ENCODE measurements around the gene C1orf116.

Gene C1orf116

GRCh38 chr1:207059881-207060280, 27.3 kb upstream of the C1orf116 start:
- H3K27me3 ChIP-seq (ENCODE audit: control insufficient read depth, insufficient read depth, low read length) = no peaks in the 10 kb centered on the region
- H3K4me1 ChIP-seq (ENCODE audit: control insufficient read depth, insufficient read depth, low read length) = peaks cover 2% of the 10 kb centered on the region; the same call in 1 of the 2 replicates
- no peak overlapping the region for H3K4me3 ChIP-seq (ENCODE audit: low read length)
- DNase-seq (ENCODE audit: low read depth, low spot score) = no peak
- peaks cover 7% of the 10 kb centered on the region; the same call in 1 of the 2 replicates for H3K36me3 ChIP-seq (ENCODE audit: control insufficient read depth, insufficient read depth, low read length)
- no peak overlapping the region for H3K27ac ChIP-seq (ENCODE audit: low read length)
- no peaks in the 10 kb centered on the region for H3K9me3 ChIP-seq (ENCODE audit: control insufficient read depth, insufficient read depth, low read length)
- WGBS (ENCODE audit: insufficient coverage, insufficient read length) = no CpG with 5 or more reads among the region's 4 CpGs

GRCh38 chr1:207058878-207059867, 26.6 kb upstream of the C1orf116 start:
- WGBS (ENCODE audit: insufficient coverage, insufficient read length) = no CpG with 5 or more reads among the region's 6 CpGs
- Histone ChIP-seq H3K4me1 (ENCODE audit: control insufficient read depth, insufficient read depth, low read length) (peaks cover 2% of the 10 kb centered on the region; the same call in 1 of the 2 replicates), H3K9me3 (ENCODE audit: control insufficient read depth, insufficient read depth, low read length) (no peaks in the 10 kb centered on the region), H3K27me3 (ENCODE audit: control insufficient read depth, insufficient read depth, low read length) (no peaks in the 10 kb centered on the region), H3K36me3 (ENCODE audit: control insufficient read depth, insufficient read depth, low read length) (peaks cover 7% of the 10 kb centered on the region; the same call in 1 of the 2 replicates), H3K4me3 (ENCODE audit: low read length) (no peak overlapping the region), H3K27ac (ENCODE audit: low read length) (no peak overlapping the region)
- DNase-seq (ENCODE audit: low read depth, low spot score) = no peak

GRCh38 chr1:207058252-207058651, 25.7 kb upstream of the C1orf116 start:
- Histone ChIP-seq H3K9me3 (ENCODE audit: control insufficient read depth, insufficient read depth, low read length) (no peaks in the 10 kb centered on the region), H3K27me3 (ENCODE audit: control insufficient read depth, insufficient read depth, low read length) (no peaks in the 10 kb centered on the region), H3K36me3 (ENCODE audit: control insufficient read depth, insufficient read depth, low read length) (peaks cover 5% of the 10 kb centered on the region; the same call in 1 of the 2 replicates), H3K4me1 (ENCODE audit: control insufficient read depth, insufficient read depth, low read length) (peaks cover 2% of the 10 kb centered on the region; the same call in 1 of the 2 replicates), H3K27ac (ENCODE audit: low read length) (no peak overlapping the region), H3K4me3 (ENCODE audit: low read length) (no peak overlapping the region)
- no CpG with 5 or more reads among the region's 4 CpGs for WGBS (ENCODE audit: insufficient coverage, insufficient read length)
- no peak for DNase-seq (ENCODE audit: low read depth, low spot score)

- H3K27me3 ChIP-seq (ENCODE audit: control insufficient read depth, insufficient read depth, low read length) = no peaks in the 10 kb centered on the region
- no peaks in the 10 kb centered on the region; the same call in 1 of the 2 replicates for H3K36me3 ChIP-seq (ENCODE audit: control insufficient read depth, insufficient read depth, low read length)
- no peak overlapping the region for H3K27ac ChIP-seq (ENCODE audit: low read length)
- peaks cover 2% of the 10 kb centered on the region; the same call in 1 of the 2 replicates for H3K4me1 ChIP-seq (ENCODE audit: control insufficient read depth, insufficient read depth, low read length)
- no CpG with 5 or more reads among the region's 6 CpGs for WGBS (ENCODE audit: insufficient coverage, insufficient read length)
- no peaks in the 10 kb centered on the region for H3K9me3 ChIP-seq (ENCODE audit: control insufficient read depth, insufficient read depth, low read length)
- H3K4me3 ChIP-seq (ENCODE audit: low read length) = no peak overlapping the region
- no peak for DNase-seq (ENCODE audit: low read depth, low spot score)
These were observed 24.1 kb upstream of the C1orf116 start for GRCh38 chr1:207056673-207057072.

GRCh38 chr1:207055386-207056001, 22.9 kb upstream of the C1orf116 start:
- no peak overlapping the region for H3K4me3 ChIP-seq (ENCODE audit: low read length)
- H3K27ac ChIP-seq (ENCODE audit: low read length) = no peak overlapping the region
- no CpG with 5 or more reads among the region's 3 CpGs for WGBS (ENCODE audit: insufficient coverage, insufficient read length)
- H3K4me1 ChIP-seq (ENCODE audit: control insufficient read depth, insufficient read depth, low read length) = peaks cover 2% of the 10 kb centered on the region; the same call in 1 of the 2 replicates
- DNase-seq (ENCODE audit: low read depth, low spot score) = no peak
- no peaks in the 10 kb centered on the region for H3K36me3 ChIP-seq (ENCODE audit: control insufficient read depth, insufficient read depth, low read length)
- no peaks in the 10 kb centered on the region for H3K27me3 ChIP-seq (ENCODE audit: control insufficient read depth, insufficient read depth, low read length)
- H3K9me3 ChIP-seq (ENCODE audit: control insufficient read depth, insufficient read depth, low read length) = no peaks in the 10 kb centered on the region

- no peak for DNase-seq (ENCODE audit: low read depth, low spot score)
- Histone ChIP-seq H3K36me3 (ENCODE audit: control insufficient read depth, insufficient read depth, low read length) (no peaks in the 10 kb centered on the region), H3K4me1 (ENCODE audit: control insufficient read depth, insufficient read depth, low read length) (peaks cover 2% of the 10 kb centered on the region; the same call in 1 of the 2 replicates), H3K4me3 (ENCODE audit: low read length) (no peak overlapping the region), H3K27me3 (ENCODE audit: control insufficient read depth, insufficient read depth, low read length) (no peaks in the 10 kb centered on the region), H3K27ac (ENCODE audit: low read length) (no peak overlapping the region), H3K9me3 (ENCODE audit: control insufficient read depth, insufficient read depth, low read length) (no peaks in the 10 kb centered on the region)
- no CpG with 5 or more reads among the region's 2 CpGs for WGBS (ENCODE audit: insufficient coverage, insufficient read length)
These were observed 21.9 kb upstream of the C1orf116 start for GRCh38 chr1:207054491-207054890.

- H3K36me3 ChIP-seq (ENCODE audit: control insufficient read depth, insufficient read depth, low read length) = peaks cover 10% of the 10 kb centered on the region; the same call in 1 of the 2 replicates
- H3K27ac ChIP-seq (ENCODE audit: low read length) = no peak within 1 kb of the TSS
- no peaks in the 10 kb centered on the region for H3K9me3 ChIP-seq (ENCODE audit: control insufficient read depth, insufficient read depth, low read length)
- no peaks in the 10 kb centered on the region for H3K4me1 ChIP-seq (ENCODE audit: control insufficient read depth, insufficient read depth, low read length)
- H3K4me3 ChIP-seq (ENCODE audit: low read length) = peak within 1 kb of the TSS; percentile 92; the same call in 1 of the 2 replicates
- no peaks in the 10 kb centered on the region for H3K27me3 ChIP-seq (ENCODE audit: control insufficient read depth, insufficient read depth, low read length)
- DNase-seq (ENCODE audit: low read depth, low spot score) = peak; percentile 98
- WGBS (ENCODE audit: insufficient coverage, insufficient read length) = no CpG with 5 or more reads among the region's 56 CpGs
These were observed 20.6 kb upstream of the C1orf116 start, which contains the start of gene PFKFB2 for GRCh38 chr1:207052911-207053769. Gene PFKFB2 (plus strand): TSS chr1:207053275. CDS start chr1:207054718, 1,443 bp downstream.

- Histone ChIP-seq H3K9me3 (ENCODE audit: control insufficient read depth, insufficient read depth, low read length) (no peaks in the 10 kb centered on the region), H3K27ac (ENCODE audit: low read length) (no peak within 1 kb of the TSS), H3K4me3 (ENCODE audit: low read length) (peak within 1 kb of the TSS; percentile 95), H3K4me1 (ENCODE audit: control insufficient read depth, insufficient read depth, low read length) (no peaks in the 10 kb centered on the region), H3K27me3 (ENCODE audit: control insufficient read depth, insufficient read depth, low read length) (no peaks in the 10 kb centered on the region), H3K36me3 (ENCODE audit: control insufficient read depth, insufficient read depth, low read length) (peaks cover 10% of the 10 kb centered on the region; the same call in 1 of the 2 replicates)
- no peak for DNase-seq (ENCODE audit: low read depth, low spot score)
- WGBS (ENCODE audit: insufficient coverage, insufficient read length) = no CpG with 5 or more reads among the region's 15 CpGs
These were observed 18.8 kb upstream of the C1orf116 start, which contains the start of gene YOD1 for GRCh38 chr1:207051191-207051943. Gene YOD1 (minus strand): TSS chr1:207051208. CDS start chr1:207051030, 178 bp downstream.

GRCh38 chr1:207050480-207051190, 18.1 kb upstream of the C1orf116 start:
- no CpG with 5 or more reads among the region's 47 CpGs for WGBS (ENCODE audit: insufficient coverage, insufficient read length)
- Histone ChIP-seq H3K36me3 (ENCODE audit: control insufficient read depth, insufficient read depth, low read length) (peaks cover 10% of the 10 kb centered on the region; the same call in 1 of the 2 replicates), H3K4me1 (ENCODE audit: control insufficient read depth, insufficient read depth, low read length) (no peaks in the 10 kb centered on the region), H3K27ac (ENCODE audit: low read length) (no peak overlapping the region), H3K4me3 (ENCODE audit: low read length) (peak overlapping the region; percentile 95), H3K9me3 (ENCODE audit: control insufficient read depth, insufficient read depth, low read length) (no peaks in the 10 kb centered on the region), H3K27me3 (ENCODE audit: control insufficient read depth, insufficient read depth, low read length) (no peaks in the 10 kb centered on the region)
- DNase-seq (ENCODE audit: low read depth, low spot score) = peak; percentile 79
